ENCODE data around the gene CD248. TPM values are rescaled to one million over a fixed set of nuclear protein-coding genes. Genes with fewer than 3 reads are reported as not detected.

Gene CD248
- 0.02 to 0.03 TPM in 2 of 5 replicates, not detected in the others for total RNA-seq (2022; extraction: Qiagen RNA extraction)

GRCh38 chr11:66316849-66317251, at the start of gene CD248:
Gene CD248, minus strand, starts transcription at chr11:66317044. Its CDS starts 17 bp downstream, at chr11:66317027.

GRCh38 chr11:66347425-66348276, 30.8 kb upstream of the CD248 start, which contains the start of gene B4GAT1:
Gene B4GAT1, minus strand, starts transcription at chr11:66347629. Its CDS starts 84 bp downstream, at chr11:66347545.

GRCh38 chr11:66344550-66345315, 27.9 kb upstream of the CD248 start, which contains the start of gene BRMS1:
Gene BRMS1, minus strand, starts transcription at chr11:66345104. Its CDS starts 2,870 bp downstream, at chr11:66342234.

GRCh38 chr11:66336234-66337102, 19.6 kb upstream of the CD248 start, which contains the start of gene RIN1:
Gene RIN1, minus strand, starts transcription at chr11:66336434. Its CDS starts 32 bp downstream, at chr11:66336402.

GRCh38 chr11:66291706-66292542, 24.9 kb downstream of the CD248 start, which contains the start of gene TMEM151A:
Gene TMEM151A, plus strand, starts transcription at chr11:66291894. Its CDS starts 120 bp downstream, at chr11:66292014.

GRCh38 chr11:66288671-66289547, 27.9 kb downstream of the CD248 start, which contains the start of gene YIF1A:
Gene YIF1A, minus strand, starts transcription at chr11:66289143. Its CDS starts 158 bp downstream, at chr11:66288985.

GRCh38 chr11:66277471-66278362, 39.1 kb downstream of the CD248 start, which contains the start of gene CNIH2:
Gene CNIH2, plus strand, starts transcription at chr11:66278175. Its CDS starts 282 bp downstream, at chr11:66278457.

GRCh38 chr11:66268244-66268951, 48.4 kb downstream of the CD248 start, which contains the start of gene RAB1B:
Gene RAB1B, plus strand, starts transcription at chr11:66268639. Its CDS starts 41 bp downstream, at chr11:66268680.

Other genes with a start within 250 kb of the CD248 start
- gene PACS1, start 246.8 kb downstream of the CD248 start, total RNA-seq (2022; extraction: Qiagen RNA extraction), result 61.1 to 91.1 TPM (median 82.8 TPM) in 5 replicates
- gene KLC2, start 59.3 kb downstream of the CD248 start, total RNA-seq (2022; extraction: Qiagen RNA extraction), result 39.3 to 47.0 TPM (median 43.1 TPM) in 5 replicates
- 131 to 153 TPM (median 147 TPM) in 5 replicates for gene RAB1B, start 48.4 kb downstream of the CD248 start, total RNA-seq (2022; extraction: Qiagen RNA extraction)
- gene CNIH2, start 38.9 kb downstream of the CD248 start, total RNA-seq (2022; extraction: Qiagen RNA extraction), result 2.1 to 3.0 TPM (median 2.3 TPM) in 5 replicates
- gene YIF1A, start 27.9 kb downstream of the CD248 start, total RNA-seq (2022; extraction: Qiagen RNA extraction), result 93.6 to 127 TPM (median 118 TPM) in 5 replicates
- 2.0 to 4.1 TPM (median 3.7 TPM) in 5 replicates for gene TMEM151A, start 25.1 kb downstream of the CD248 start, total RNA-seq (2022; extraction: Qiagen RNA extraction)
- 22.0 to 34.3 TPM (median 31.6 TPM) in 5 replicates for gene RIN1, start 19.4 kb upstream of the CD248 start, total RNA-seq (2022; extraction: Qiagen RNA extraction)
- gene BRMS1, start 28.1 kb upstream of the CD248 start, total RNA-seq (2022; extraction: Qiagen RNA extraction), result 74.1 to 97.5 TPM (median 86.7 TPM) in 5 replicates
- 13.5 to 17.7 TPM (median 17.4 TPM) in 5 replicates for gene B4GAT1, start 30.6 kb upstream of the CD248 start, total RNA-seq (2022; extraction: Qiagen RNA extraction)
- gene SLC29A2, start 54.7 kb upstream of the CD248 start, total RNA-seq (2022; extraction: Qiagen RNA extraction), result 6.0 to 10.5 TPM (median 9.3 TPM) in 5 replicates
- gene NPAS4, start 104.0 kb upstream of the CD248 start, total RNA-seq (2022; extraction: Qiagen RNA extraction), result not detected in 5 replicates
- 92.8 to 117 TPM (median 112 TPM) in 5 replicates for gene MRPL11, start 121.8 kb upstream of the CD248 start, total RNA-seq (2022; extraction: Qiagen RNA extraction)
- 3.4 to 5.2 TPM (median 4.6 TPM) in 5 replicates for gene PELI3, start 149.9 kb upstream of the CD248 start, total RNA-seq (2022; extraction: Qiagen RNA extraction)
- gene DPP3, start 163.4 kb upstream of the CD248 start, total RNA-seq (2022; extraction: Qiagen RNA extraction), result 51.8 to 63.1 TPM (median 54.0 TPM) in 5 replicates
- gene BBS1, start 193.6 kb upstream of the CD248 start, total RNA-seq (2022; extraction: Qiagen RNA extraction), result 8.9 to 10.5 TPM (median 9.4 TPM) in 5 replicates
- 7.0 to 14.5 TPM (median 13.6 TPM) in 5 replicates for gene ZDHHC24, start 229.0 kb upstream of the CD248 start, total RNA-seq (2022; extraction: Qiagen RNA extraction)
- gene ACTN3, start 229.9 kb upstream of the CD248 start, total RNA-seq (2022; extraction: Qiagen RNA extraction), result 0.02 to 0.10 TPM (median 0.09 TPM) in 4 of 5 replicates, not detected in the other

Data from A549 treated with AZD2906 at 1 μM for 4 hours (cell line).